NCI-H2227 (cell line): Measurements from ENCODE around the gene LMNTD2.

Experiments
- DNase-seq: peaks from one replicate; lab custom pipeline; 2025; ENCODE audit not compliant: unreplicated experiment; lab: John Stamatoyannopoulos, UW

The LMNTD2 gene

GRCh38 chr11:554428-555226 is 5.9 kb downstream of the LMNTD2 start:
- DNase-seq, result peak; percentile 95

GRCh38 chr11:553988-554340 is 6.6 kb downstream of the LMNTD2 start:
- DNase-seq, result no peak

GRCh38 chr11:553083-553987 is 7.2 kb downstream of the LMNTD2 start:
- DNase-seq, result no peak

- DNase-seq, result no peak
Observed at GRCh38 chr11:551596-551995, 8.9 kb downstream of the LMNTD2 start.

- no peak for DNase-seq
Observed at GRCh38 chr11:551131-551530, 9.4 kb downstream of the LMNTD2 start.

GRCh38 chr11:550746-551085 is 9.8 kb downstream of the LMNTD2 start:
- no peak for DNase-seq

- DNase-seq, result no peak
Observed at GRCh38 chr11:550021-550745, 10.4 kb downstream of the LMNTD2 start.

GRCh38 chr11:548700-549603 is 11.6 kb downstream of the LMNTD2 start:
- peak; percentile 86 for DNase-seq

- DNase-seq, result no peak
Observed at GRCh38 chr11:545171-545570, 15.4 kb downstream of the LMNTD2 start.

GRCh38 chr11:544817-545166 is 15.7 kb downstream of the LMNTD2 start:
- DNase-seq, result no peak

GRCh38 chr11:541433-541885 is 19.1 kb downstream of the LMNTD2 start:
- DNase-seq, result no peak

GRCh38 chr11:540583-541432 is 19.7 kb downstream of the LMNTD2 start:
- DNase-seq, result no peak

- DNase-seq, result no peak
Observed at GRCh38 chr11:539971-540481, 20.5 kb downstream of the LMNTD2 start.

GRCh38 chr11:538431-539051 is 22.0 kb downstream of the LMNTD2 start:
- no peak for DNase-seq

- no peak for DNase-seq
Observed at GRCh38 chr11:537622-538430, 22.7 kb downstream of the LMNTD2 start.

GRCh38 chr11:536841-537621 is 23.5 kb downstream of the LMNTD2 start, which contains the start of gene LRRC56:
Gene LRRC56 (plus strand): TSS chr11:537527. CDS start chr11:540685, 3,158 bp downstream.
- DNase-seq, result no peak
